NCI-H526 (cell line): ENCODE results near the gene PDE10A.
"Not testable (repeated sequence)": the region's sequence is repeated elsewhere in the genome, so short reads cannot be mapped to it uniquely, and the experiment has no call there.

Experiments used
- DNase-seq, 2 experiments: peaks; one replicate each; lab custom pipeline; 2025; lab: John Stamatoyannopoulos, UW

PDE10A gene

GRCh38 chr6:165548450-165548849, 114.6 kb downstream of the PDE10A start:
- DNase-seq, result no peak

- no peak for DNase-seq
Observed at GRCh38 chr6:165545806-165546205, 117.2 kb downstream of the PDE10A start.

- no peak for DNase-seq
Observed at GRCh38 chr6:165543781-165544180, 119.3 kb downstream of the PDE10A start.

GRCh38 chr6:165536911-165537310, 126.1 kb downstream of the PDE10A start:
- DNase-seq, result no peak

GRCh38 chr6:165519316-165519715, 143.7 kb downstream of the PDE10A start:
- no peak for DNase-seq

GRCh38 chr6:165515963-165516624, 146.9 kb downstream of the PDE10A start:
- no peak for DNase-seq

DNA sequence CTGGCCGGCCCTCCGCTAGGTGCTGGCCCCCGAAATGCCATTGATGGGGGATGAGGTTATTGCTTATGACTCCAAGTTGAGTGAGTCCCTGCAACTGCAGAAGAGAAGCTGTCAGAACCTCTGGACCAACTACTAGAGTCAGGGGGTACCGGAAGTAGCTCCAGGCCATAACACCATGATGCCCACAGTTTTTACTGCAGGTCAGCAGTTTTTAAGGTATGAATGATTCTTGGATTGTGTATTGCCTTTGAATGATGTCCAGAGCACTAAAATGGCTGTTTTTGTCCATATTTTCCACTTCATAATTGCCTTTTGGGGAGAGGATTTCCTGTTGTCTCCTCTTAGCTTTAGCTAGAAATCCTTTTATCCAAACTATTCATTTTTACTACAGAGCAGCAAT, 148.4 kb downstream of the PDE10A start:
- DNase-seq, result no peak

DNA sequence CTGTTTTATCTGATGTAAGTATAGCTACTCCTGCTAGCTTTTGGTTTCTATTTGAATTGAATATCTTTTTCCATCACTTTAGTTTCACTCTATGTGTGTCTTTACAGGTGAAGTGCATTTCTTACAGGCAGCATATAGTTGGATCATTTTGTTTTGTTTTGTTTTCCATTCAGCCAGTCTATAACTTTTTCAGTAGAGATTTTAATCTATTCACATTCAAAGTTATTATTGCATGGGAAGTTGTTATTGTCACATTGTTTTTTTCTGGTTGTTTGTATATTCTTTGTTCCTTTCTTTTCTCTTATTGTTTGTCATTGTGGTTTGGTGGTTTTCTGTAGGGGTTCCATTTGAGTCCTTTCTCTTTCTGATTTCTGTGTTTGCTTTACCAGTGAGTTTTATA, 151.2 kb downstream of the PDE10A start:
- DNase-seq, result no peak

DNA sequence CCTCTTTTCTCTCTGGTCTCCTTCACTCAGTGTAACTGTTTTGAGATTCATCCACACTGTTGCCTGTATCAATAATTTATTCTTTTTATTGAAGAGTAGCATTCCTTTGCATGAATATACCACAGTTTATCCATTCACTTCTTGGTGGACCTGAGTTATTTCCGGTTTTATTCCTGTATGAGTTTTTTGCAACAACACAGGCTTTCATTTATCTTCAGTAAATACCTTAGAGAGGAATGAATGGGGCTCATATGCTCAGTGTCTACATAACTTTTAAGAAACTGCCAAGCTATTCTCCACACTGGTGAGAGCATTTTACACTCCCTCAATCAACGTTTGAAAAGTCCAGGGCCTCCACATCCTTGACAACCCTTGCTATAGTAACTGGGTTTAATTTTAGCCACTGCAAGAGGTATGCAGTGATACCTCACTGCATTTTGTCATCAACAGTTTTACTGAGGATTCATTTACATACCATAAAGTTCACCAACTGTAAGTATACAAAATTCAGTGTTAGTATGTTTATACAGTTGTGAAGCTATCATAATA, 154.6 kb downstream of the PDE10A start:
- DNase-seq, result no peak

DNA sequence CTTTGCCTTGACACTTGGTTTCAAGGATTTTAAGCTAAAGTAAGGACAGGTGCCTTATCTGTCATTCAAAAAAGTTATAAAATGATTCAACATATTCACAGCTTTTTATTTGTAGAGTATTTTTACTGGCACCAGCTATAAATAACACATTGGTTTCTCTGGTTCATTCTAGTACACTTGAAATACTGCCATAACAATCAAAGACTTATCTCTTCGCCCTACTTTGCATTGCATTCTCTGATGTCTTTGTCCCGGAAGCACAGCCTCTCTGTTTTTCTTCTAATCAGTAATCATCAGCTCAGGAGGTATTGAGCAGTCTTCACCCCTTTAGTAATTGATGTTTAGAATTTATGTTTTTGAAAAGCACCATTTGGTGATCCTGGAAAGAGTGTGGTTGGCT, 156.4 kb downstream of the PDE10A start:
- DNase-seq, result no peak

DNA sequence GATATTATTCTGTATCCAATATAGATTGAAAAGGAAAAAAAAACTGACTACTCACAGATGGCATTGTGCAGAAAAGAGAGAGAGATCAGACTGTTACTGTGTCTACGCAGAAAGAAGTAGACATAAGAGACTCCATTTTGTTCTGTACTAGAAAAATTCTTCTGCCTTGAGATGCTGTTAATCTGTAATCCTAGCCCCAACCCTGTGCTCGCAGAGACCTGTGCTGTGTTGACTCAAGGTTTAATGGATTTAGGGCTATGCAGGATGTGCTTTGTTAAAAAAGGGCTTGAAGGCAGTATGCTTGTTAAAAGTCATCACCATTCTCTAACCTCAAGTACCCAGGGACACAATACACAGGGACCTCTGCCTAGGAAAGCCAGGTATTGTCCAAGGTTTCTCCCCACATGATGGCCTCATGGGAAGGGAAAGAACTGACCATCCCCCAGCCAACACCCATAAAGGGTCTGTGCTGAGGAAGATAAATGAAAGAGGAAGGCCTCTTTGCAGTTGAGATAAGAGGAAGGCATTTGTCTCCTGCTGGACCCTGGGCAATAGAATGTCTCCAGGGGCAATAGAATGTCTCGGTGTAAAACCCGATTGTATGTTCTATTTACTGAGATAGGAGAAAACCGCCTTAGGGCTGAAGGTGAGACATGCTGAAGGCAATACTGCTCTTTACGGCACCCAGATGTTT, 162.7 kb downstream of the PDE10A start:
- not testable (repeated sequence) for DNase-seq

DNA sequence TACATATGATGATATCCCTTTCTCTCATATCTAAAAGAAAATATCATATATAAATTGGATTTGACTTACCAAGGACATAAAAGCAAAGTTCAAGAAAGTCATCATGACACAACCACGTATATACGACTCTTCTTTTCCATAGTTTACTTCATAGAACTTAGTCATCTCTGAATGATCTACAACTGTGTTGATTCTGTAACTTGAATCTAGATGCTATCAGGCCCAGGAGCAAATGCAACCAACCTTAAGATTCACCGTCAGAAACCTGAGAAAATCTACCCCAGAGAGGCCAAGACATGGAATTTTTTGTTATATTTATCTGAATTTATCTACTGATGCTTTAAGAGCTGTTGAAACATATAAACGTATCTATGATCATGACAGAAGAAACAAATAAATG, 165.6 kb downstream of the PDE10A start:
- no peak for DNase-seq

DNA sequence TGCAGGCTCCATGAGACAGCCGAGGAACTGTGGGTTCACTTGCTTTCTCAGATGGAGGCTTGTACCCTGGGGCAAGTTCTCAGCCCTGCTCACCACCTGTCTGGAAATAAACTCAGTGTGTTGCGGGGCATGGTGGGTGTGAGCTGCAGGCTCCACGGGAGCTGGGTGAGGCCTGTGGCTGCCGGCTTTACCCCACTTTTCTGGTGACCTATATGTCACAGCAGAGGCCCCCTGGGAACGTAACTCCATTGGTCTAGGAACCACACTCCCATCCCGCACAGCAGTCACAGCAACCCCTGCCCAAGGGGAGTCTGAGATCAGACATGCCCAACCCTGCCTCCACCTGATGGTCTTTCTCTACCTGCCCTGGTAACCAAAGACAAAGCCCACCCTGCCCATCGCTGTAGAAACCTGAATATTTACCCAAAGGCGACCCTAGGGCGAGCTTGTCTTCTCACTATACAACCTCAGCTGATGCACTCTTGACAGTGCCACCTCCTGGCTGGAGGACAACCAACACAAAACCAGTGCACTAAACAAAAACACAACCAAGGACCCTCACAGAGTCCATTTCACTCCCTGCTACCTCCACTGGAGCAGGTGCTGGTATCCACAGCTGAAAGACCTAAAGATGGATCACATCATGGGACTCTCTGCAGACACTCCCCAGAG, 174.3 kb downstream of the PDE10A start:
- no peak for DNase-seq

DNA sequence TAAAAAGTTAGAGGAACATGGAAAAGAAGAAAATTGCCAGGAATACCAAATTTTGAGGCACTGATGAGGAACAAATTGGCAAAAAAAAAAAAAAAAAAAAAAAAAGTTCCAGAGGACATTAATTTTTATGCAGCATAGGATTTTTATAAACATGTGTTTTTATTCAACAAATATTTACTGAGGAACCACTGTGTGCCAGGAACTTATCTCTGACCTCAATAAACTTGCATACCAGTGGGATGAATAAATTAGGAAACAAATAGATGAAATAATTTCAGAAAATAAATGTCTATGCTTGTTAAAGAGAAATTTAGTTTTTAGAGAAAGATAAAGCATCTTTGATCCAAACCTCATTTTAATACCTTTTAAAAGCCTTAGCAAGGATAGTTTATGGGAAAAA, 175.1 kb downstream of the PDE10A start:
- no peak for DNase-seq

GRCh38 chr6:165487347-165487746, 175.7 kb downstream of the PDE10A start:
- no peak for DNase-seq

GRCh38 chr6:165486183-165487137, 176.6 kb downstream of the PDE10A start:
- DNase-seq, result no peak

DNA sequence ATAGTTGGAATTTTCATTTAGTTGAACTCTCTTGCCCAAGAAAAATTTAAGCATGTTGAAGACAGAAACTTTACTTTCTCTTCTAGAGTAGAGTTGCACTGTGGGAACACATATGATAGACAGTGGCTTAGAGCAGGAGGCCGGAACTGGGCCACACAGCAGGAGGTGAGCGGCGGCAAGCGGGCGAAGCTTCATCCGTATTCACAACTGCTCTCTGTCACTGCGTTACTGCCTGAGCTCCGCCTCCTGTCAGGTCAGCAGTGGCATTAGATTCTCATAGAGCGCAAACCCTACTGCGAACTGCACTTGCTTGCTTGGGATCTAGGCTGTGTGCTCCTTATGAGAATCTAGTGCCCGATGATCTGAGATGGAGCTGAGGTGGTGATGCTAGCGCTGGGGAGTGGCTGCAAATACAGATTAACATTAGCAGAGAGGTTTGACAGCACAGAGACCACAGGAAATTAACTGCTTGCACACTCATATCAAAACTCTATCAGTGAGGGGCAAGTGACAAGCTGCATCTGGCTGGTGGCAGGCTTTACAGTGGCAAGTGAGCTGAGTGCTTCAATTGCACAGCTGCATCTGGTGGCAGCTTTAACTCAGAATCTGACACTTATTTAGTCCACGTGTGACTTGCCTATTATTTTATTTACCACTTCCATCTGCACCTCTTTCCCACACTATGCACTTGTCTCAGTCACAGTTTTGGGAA, 178.7 kb downstream of the PDE10A start:
- DNase-seq, result no peak

GRCh38 chr6:165481921-165482320, 181.1 kb downstream of the PDE10A start:
- no peak for DNase-seq

DNA sequence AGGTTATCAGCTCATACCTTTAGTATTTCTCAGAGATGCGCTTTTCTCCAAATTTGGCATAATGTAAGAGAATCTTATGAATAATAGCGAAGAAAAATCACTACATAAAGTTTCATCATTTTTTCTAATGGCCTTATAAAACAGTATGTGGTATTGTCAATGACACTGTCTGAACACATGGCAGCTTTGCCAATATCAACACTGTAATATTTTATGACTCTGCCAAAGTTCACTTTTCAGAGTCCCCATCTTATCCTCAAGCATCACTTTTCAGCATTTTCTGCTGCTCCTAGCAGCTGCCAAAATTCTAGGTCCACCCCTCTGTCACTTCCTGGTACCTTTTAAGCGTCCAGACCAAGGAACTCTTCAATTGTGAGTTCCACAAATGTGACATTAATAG, 182.1 kb downstream of the PDE10A start:
- DNase-seq, result no peak

- no peak for DNase-seq
Observed at GRCh38 chr6:165478581-165478980, 184.5 kb downstream of the PDE10A start.

DNA sequence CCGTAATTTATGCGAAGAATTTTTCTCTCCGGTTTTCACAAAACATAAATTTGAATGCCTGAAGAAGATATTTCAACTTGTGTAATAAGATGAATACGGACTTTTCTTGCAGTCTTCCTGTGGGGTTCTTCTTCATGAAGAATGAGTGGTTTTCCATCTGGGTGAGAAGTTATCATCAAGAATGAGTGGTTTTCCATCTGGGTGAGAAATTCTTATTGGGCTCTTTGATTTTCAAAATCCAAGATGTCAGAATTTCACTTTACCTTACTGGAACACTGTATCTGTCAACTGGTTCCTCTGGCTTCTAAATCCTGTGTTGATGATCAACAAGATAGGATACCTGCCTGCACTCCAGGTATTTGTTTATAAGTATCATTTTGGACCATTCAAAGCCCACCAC, 193.6 kb downstream of the PDE10A start:
- no peak for DNase-seq
